ENCODE data around the gene TENM3. TPM values are rescaled to one million over a fixed set of nuclear protein-coding genes. Genes with fewer than 3 reads are reported as not detected.

TENM3 gene
- total RNA-seq, 1 donor = 24.2 TPM

DNA sequence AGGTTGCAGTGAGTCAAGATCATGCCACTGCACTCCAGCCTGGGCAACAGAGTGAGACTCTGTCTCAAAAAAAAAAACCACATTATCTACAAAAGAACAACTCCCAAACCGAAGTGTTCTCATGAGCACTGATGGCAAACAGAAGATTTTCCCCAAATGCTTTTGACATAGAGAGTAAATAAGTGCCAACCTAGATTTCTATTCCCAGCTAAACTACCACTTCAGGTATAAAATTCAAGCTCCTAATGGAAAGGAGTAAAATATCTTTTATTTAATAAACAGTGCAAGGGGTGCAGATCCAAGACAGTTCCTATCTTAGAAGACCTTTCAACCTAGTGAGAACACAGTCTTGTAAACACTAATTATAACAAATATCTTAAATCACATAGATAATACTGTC lies 170.3 kb downstream of the TENM3 start:
- H3K4me3 ChIP-seq (ENCODE audit: low read depth, low read length) = no peak overlapping the region
- no peak for DNase-seq (ENCODE audit: low read depth)
- TF ChIP-seq, protein P1, sequence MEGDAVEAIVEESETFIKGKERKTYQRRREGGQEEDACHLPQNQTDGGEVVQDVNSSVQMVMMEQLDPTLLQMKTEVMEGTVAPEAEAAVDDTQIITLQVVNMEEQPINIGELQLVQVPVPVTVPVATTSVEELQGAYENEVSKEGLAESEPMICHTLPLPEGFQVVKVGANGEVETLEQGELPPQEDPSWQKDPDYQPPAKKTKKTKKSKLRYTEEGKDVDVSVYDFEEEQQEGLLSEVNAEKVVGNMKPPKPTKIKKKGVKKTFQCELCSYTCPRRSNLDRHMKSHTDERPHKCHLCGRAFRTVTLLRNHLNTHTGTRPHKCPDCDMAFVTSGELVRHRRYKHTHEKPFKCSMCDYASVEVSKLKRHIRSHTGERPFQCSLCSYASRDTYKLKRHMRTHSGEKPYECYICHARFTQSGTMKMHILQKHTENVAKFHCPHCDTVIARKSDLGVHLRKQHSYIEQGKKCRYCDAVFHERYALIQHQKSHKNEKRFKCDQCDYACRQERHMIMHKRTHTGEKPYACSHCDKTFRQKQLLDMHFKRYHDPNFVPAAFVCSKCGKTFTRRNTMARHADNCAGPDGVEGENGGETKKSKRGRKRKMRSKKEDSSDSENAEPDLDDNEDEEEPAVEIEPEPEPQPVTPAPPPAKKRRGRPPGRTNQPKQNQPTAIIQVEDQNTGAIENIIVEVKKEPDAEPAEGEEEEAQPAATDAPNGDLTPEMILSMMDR (IDR thresholded peaks at IDR 0.05; ENCODE audit: insufficient read depth, low read depth, low read length) = no peak

DNA sequence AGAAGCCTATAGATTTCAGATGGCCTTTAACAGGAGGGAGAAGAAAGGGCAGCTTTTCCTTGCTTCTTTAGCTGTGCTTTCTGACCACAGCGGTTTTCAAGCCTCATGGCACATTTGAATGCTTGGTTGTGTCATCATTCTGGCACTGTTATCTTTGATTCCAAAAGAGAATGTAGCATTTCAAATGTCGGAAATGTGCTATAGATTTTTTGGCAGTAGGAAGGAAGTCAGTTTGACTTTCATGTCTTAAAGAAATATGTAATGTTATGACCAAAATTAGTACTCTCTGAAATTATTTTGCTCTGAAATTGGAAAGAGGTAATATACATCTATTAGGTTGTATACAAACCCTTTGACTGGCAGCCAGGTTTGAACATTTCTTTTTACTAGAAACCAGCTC lies 171.9 kb downstream of the TENM3 start:
- TF ChIP-seq, protein P1 (IDR thresholded peaks at IDR 0.05; ENCODE audit: insufficient read depth, low read depth, low read length) = no peak
- no peak for DNase-seq (ENCODE audit: low read depth)
- no peak overlapping the region for H3K4me3 ChIP-seq (ENCODE audit: low read depth, low read length)

DNA sequence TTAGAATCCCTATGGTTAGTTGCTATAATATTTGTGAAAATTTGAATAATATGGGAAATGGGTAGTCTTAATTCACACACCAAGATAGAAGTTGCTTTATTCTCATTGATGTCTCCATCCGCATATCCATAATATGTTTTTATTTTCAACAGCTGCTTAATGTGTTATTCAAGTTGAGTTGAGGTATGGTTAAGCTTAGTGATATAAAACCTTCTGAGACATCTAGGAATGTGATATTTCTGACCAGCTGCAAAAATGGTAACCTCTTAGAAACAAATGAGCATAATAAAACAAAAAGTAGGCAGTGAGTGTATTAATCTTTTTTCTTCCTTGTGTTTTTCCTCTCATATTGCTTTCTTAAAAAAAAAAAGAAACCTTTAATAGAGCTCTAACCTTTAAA lies 172.9 kb downstream of the TENM3 start:
- H3K4me3 ChIP-seq (ENCODE audit: low read depth, low read length) = no peak overlapping the region
- TF ChIP-seq, protein P1 (IDR thresholded peaks at IDR 0.05; ENCODE audit: insufficient read depth, low read depth, low read length) = no peak
- no peak for DNase-seq (ENCODE audit: low read depth)

DNA sequence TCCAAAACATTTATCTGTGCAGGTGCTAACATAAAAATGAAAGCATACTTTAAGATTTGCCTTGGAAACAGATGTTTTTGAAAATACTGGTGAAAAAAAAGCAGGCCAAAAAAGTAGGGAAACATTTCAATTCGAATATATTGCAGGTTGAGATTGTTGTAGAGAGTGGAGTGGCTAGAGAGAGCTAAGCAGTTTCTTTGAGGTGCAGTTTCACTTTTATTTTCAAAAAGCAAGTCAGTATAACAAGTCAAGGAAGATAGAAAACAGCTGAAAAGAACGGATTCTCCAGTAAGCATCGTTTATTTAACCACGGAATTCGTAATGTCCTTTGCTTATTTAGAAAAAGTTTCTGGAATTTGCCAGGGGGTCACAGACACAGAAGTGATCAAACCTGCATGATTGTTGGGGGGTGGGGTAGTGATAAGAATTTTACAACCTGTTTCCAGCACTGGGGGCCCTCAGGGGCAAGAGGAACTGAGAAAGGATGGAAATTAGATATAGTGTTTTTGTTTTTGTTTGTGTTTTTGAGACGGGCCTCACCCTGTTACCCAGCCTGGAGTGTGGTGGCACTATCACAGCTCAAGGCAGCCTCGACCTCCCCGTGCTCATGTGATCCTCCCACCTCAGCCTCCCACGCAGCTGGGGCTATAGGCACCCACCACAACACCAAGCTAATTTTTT lies 175.0 kb downstream of the TENM3 start:
- no peak for DNase-seq (ENCODE audit: low read depth)
- TF ChIP-seq, protein P1 (IDR thresholded peaks at IDR 0.05; ENCODE audit: insufficient read depth, low read depth, low read length) = no peak
- H3K4me3 ChIP-seq (ENCODE audit: low read depth, low read length) = no peak overlapping the region

DNA sequence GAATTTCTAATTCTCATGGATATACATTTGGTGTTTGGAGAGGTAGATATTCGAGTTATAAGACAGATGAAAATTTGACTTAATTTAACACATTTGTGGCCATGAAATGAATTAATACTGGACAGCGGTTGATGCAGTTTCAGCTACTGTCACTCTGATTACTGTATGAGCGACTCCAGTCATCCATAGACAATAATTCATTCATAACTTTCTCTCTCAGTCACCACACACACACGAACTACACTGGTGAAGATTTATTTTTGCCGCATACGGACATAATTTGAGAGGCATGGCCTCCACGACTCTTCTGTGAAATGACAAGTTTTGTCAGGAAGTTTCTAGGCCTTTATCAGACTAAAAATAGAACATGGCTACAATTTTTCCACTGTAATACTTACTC lies 177.0 kb downstream of the TENM3 start:
- TF ChIP-seq, protein P1 (IDR thresholded peaks at IDR 0.05; ENCODE audit: insufficient read depth, low read depth, low read length) = no peak
- H3K4me3 ChIP-seq (ENCODE audit: low read depth, low read length) = no peak overlapping the region
- DNase-seq (ENCODE audit: low read depth) = no peak

DNA sequence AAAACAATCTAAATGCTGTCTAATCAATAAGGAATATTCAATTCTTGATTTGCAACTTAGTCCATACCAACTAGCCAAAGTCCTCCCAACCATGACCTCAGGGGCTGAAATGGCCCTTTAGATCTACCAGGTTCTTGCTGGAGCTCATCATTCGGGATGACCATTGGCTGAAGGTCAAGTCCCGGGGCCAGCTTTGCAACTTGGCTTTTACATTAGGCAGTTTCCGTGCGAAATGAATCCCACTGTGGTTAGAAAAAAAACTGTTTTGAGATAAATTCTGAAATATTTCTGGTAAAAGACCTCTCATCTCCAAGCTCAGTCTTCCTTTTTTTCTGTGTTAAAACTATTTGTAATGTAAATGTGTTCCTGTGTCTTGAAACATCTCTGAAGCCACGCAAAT lies 178.6 kb downstream of the TENM3 start:
- no peak for DNase-seq (ENCODE audit: low read depth)
- TF ChIP-seq, protein P1 (IDR thresholded peaks at IDR 0.05; ENCODE audit: insufficient read depth, low read depth, low read length) = no peak
- H3K4me3 ChIP-seq (ENCODE audit: low read depth, low read length) = no peak overlapping the region

DNA sequence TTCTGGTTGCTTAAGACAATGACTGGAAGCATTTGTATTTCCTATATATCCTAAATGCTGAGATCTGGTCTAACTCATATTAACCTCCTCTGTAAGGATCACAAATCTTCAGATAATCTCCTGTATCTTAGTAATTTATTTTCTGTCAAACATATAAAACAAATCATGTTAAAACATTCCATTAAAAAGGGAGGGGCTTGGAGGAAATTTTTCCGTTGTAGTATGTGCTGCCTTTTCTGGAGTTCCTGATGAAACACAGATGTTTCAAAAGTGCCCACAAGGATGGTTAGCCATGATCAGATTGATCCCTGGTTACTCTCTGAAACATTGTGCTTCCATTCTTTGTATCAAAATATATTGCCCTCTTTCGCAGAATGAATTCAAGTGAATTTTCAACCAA lies 182.1 kb downstream of the TENM3 start:
- no peak for DNase-seq (ENCODE audit: low read depth)
- TF ChIP-seq, protein P1 (IDR thresholded peaks at IDR 0.05; ENCODE audit: insufficient read depth, low read depth, low read length) = no peak
- no peak overlapping the region for H3K4me3 ChIP-seq (ENCODE audit: low read depth, low read length)
